ENCODE results near the gene PCCA.

GRCh38 chr13:100090861-100091260 is 2.0 kb downstream of the PCCA start:
- TF ChIP-seq TAF1 (IDR thresholded peaks at IDR 0.05; ENCODE audit: borderline replicate concordance, low read depth, low read length) (no peak), POLR2A (IDR thresholded peaks at IDR 0.05; ENCODE audit: low read depth, low read length) (no peak), POLR2AphosphoS5 (IDR thresholded peaks at IDR 0.05; ENCODE audit: low read depth, low read length) (no peak)

Measured in GM12892 (cell line).